Measurements from ENCODE around the gene ITPKC. TPM values are rescaled to one million over a fixed set of nuclear protein-coding genes. Genes with fewer than 3 reads are reported as not detected.

ITPKC gene
- total RNA-seq, 2 experiments from 2014 or later, result 4.8 to 5.2 TPM

DNA sequence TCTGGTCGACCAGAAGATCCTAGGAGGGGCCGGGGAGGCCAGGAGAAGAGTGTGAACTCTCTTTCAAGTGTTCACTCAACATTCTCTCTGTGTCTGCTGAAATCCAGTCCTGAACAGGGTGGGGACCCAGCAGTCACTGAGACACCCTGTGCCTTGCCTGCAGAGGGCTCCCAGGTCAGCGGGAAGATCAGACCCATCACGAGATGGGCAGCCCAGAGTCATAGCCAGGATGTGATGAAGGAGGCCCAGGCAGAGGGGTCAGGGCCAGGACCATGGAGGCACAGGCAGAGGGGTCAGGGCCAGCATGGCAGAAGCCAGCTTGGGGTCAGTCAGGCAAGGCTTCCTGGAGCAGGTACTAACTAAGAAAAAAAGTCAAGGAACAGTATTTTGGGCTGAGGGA lies 35.9 kb upstream of the ITPKC start:
- no peak overlapping the region for H3K4me3 Mint-ChIP-seq
- no peaks in the 10 kb centered on the region for H3K4me1 Mint-ChIP-seq (ENCODE audit: low read depth)
- no peaks in the 10 kb centered on the region for H3K9me3 Mint-ChIP-seq
- ChIA-PET POLR2A (no interaction called here), CTCF (no interaction called here)
- DNase-seq (no peak), ATAC-seq (no peak)
- H3K27me3 Mint-ChIP-seq, result no peaks in the 10 kb centered on the region
- H3K36me3 Mint-ChIP-seq (ENCODE audit: low read depth), result peaks cover 34% of the 10 kb centered on the region
- intact Hi-C loops (cut with micrococcal nuclease), result no loop called here
- TF ChIP-seq, protein P1, sequence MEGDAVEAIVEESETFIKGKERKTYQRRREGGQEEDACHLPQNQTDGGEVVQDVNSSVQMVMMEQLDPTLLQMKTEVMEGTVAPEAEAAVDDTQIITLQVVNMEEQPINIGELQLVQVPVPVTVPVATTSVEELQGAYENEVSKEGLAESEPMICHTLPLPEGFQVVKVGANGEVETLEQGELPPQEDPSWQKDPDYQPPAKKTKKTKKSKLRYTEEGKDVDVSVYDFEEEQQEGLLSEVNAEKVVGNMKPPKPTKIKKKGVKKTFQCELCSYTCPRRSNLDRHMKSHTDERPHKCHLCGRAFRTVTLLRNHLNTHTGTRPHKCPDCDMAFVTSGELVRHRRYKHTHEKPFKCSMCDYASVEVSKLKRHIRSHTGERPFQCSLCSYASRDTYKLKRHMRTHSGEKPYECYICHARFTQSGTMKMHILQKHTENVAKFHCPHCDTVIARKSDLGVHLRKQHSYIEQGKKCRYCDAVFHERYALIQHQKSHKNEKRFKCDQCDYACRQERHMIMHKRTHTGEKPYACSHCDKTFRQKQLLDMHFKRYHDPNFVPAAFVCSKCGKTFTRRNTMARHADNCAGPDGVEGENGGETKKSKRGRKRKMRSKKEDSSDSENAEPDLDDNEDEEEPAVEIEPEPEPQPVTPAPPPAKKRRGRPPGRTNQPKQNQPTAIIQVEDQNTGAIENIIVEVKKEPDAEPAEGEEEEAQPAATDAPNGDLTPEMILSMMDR (IDR thresholded peaks at IDR 0.05), result no peak
- no peak overlapping the region for H3K27ac Mint-ChIP-seq

DNA sequence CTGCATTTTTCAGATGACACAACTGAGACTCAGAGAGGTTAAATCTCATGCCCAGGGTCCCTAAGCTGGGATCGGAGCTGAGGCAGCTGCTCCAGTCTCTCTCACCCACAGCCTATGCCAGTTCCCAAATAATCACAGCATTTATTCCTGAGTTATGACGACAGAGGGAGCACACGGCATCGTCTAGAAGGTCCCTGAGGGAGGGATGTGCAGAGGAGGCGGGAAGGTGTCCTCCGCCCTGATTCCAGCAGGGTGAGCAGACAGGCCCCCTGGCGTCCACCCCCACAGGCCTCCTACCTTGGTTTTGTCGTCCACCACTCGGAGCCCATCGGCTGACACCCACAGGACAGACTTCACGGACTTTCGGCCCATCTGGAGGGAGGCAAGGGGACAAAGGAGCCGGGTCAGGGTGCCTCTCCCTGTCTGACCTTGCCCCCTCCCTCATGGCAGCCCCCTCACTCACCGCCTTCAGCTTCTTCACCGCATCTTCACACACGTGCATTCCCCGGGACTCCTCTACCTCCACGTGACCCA lies 34.4 kb upstream of the ITPKC start:
- ATAC-seq, result no peak
- intact Hi-C loops (cut with micrococcal nuclease), result no loop called here
- Mint-ChIP-seq H3K4me3 (no peak overlapping the region), H3K9me3 (no peaks in the 10 kb centered on the region), H3K27me3 (no peaks in the 10 kb centered on the region), H3K4me1 (ENCODE audit: low read depth) (no peaks in the 10 kb centered on the region), H3K36me3 (ENCODE audit: low read depth) (peaks cover 33% of the 10 kb centered on the region), H3K27ac (no peak overlapping the region)
- TF ChIP-seq, protein P1 (IDR thresholded peaks at IDR 0.05), result no peak
- POLR2A ChIA-PET, result no interaction called here
- CTCF ChIA-PET, result interaction anchor here (0.9 to 1.1 kb wide), 2 partner anchors 19 to 47 kb away, joined by 3 read pairs; no protein-coding TSS in a partner anchor
- no peak for DNase-seq

- no peak for DNase-seq
- Mint-ChIP-seq H3K36me3 (ENCODE audit: low read depth) (peaks cover 26% of the 10 kb centered on the region), H3K4me3 (no peak overlapping the region), H3K4me1 (ENCODE audit: low read depth) (no peaks in the 10 kb centered on the region), H3K9me3 (no peaks in the 10 kb centered on the region), H3K27me3 (no peaks in the 10 kb centered on the region), H3K27ac (no peak overlapping the region)
- no peak for ATAC-seq
- intact Hi-C loops (cut with micrococcal nuclease), result no loop called here
- POLR2A ChIA-PET, result no interaction called here
- CTCF ChIA-PET, result interaction anchor here (1.1 kb wide), 1 partner anchor 20 kb away, joined by 3 read pairs; no protein-coding TSS in a partner anchor
- TF ChIP-seq, protein P1 (IDR thresholded peaks at IDR 0.05), result no peak
Observed at GRCh38 chr19:40683437-40683836, 33.5 kb upstream of the ITPKC start.

GRCh38 chr19:40684280-40684679 lies 32.6 kb upstream of the ITPKC start:
- Mint-ChIP-seq H3K9me3 (no peaks in the 10 kb centered on the region), H3K4me3 (no peak overlapping the region), H3K27ac (no peak overlapping the region), H3K27me3 (no peaks in the 10 kb centered on the region), H3K4me1 (ENCODE audit: low read depth) (no peaks in the 10 kb centered on the region), H3K36me3 (ENCODE audit: low read depth) (peaks cover 23% of the 10 kb centered on the region)
- intact Hi-C loops (cut with micrococcal nuclease), result no loop called here
- ATAC-seq, result no peak
- DNase-seq, result no peak
- ChIA-PET CTCF (no interaction called here), POLR2A (no interaction called here)
- TF ChIP-seq, protein P1 (IDR thresholded peaks at IDR 0.05), result no peak

- no peaks in the 10 kb centered on the region for H3K9me3 Mint-ChIP-seq
- no peak overlapping the region for H3K27ac Mint-ChIP-seq
- intact Hi-C loops (cut with micrococcal nuclease), result no loop called here
- no peak for DNase-seq
- H3K4me3 Mint-ChIP-seq, result no peak overlapping the region
- POLR2A ChIA-PET, result interaction anchor here (1.0 kb wide), 1 partner anchor 32 kb away, joined by 3 read pairs; the partner anchor contains the start of gene ITPKC
- no peaks in the 10 kb centered on the region for H3K27me3 Mint-ChIP-seq
- H3K4me1 Mint-ChIP-seq (ENCODE audit: low read depth), result no peaks in the 10 kb centered on the region
- peaks cover 21% of the 10 kb centered on the region for H3K36me3 Mint-ChIP-seq (ENCODE audit: low read depth)
- TF ChIP-seq, protein P1 (IDR thresholded peaks at IDR 0.05), result no peak
- ATAC-seq, result no peak
- CTCF ChIA-PET, result no interaction called here
Observed at GRCh38 chr19:40685016-40685526, 31.8 kb upstream of the ITPKC start.
